NCI-H146 (cell line): ENCODE measurements around the gene PAQR8.
"Not testable (repeated sequence)": the region's sequence is repeated elsewhere in the genome, so short reads cannot be mapped to it uniquely, and the experiment has no call there.

Experiments
- DNase-seq: peaks from one replicate; lab custom pipeline; 2025; lab: John Stamatoyannopoulos, UW

PAQR8 gene

GRCh38 chr6:52377538-52378221, 15.7 kb downstream of the PAQR8 start:
- DNase-seq, result no peak

GRCh38 chr6:52381249-52381648, 19.3 kb downstream of the PAQR8 start:
- no peak for DNase-seq

- DNase-seq, result no peak
Measured at GRCh38 chr6:52384145-52384766, 22.3 kb downstream of the PAQR8 start.

- no peak for DNase-seq
Measured at GRCh38 chr6:52385074-52385473, 23.1 kb downstream of the PAQR8 start.

GRCh38 chr6:52388119-52388518, 26.2 kb downstream of the PAQR8 start:
- not testable (repeated sequence) for DNase-seq

- no peak for DNase-seq
Measured at GRCh38 chr6:52388790-52389189, 26.8 kb downstream of the PAQR8 start.

- DNase-seq, result no peak
Measured at GRCh38 chr6:52389264-52389625, 27.3 kb downstream of the PAQR8 start.

- peak; percentile 47 for DNase-seq
Measured at GRCh38 chr6:52389626-52390360, 27.8 kb downstream of the PAQR8 start.

- peak; percentile 46 for DNase-seq
Measured at GRCh38 chr6:52390361-52390727, 28.4 kb downstream of the PAQR8 start.

- DNase-seq, result no peak
Measured at GRCh38 chr6:52391599-52391998, 29.6 kb downstream of the PAQR8 start.

GRCh38 chr6:52392944-52393343, 31.0 kb downstream of the PAQR8 start:
- no peak for DNase-seq

- DNase-seq, result no peak
Measured at GRCh38 chr6:52393780-52394179, 31.8 kb downstream of the PAQR8 start.

- DNase-seq, result no peak
Measured at GRCh38 chr6:52394251-52394666, 32.3 kb downstream of the PAQR8 start.

GRCh38 chr6:52395969-52396368, 34.0 kb downstream of the PAQR8 start:
- DNase-seq, result no peak

GRCh38 chr6:52399511-52400312, 37.8 kb downstream of the PAQR8 start:
- DNase-seq, result peak; percentile 54

- DNase-seq, result no peak
Measured at GRCh38 chr6:52400313-52401041, 38.5 kb downstream of the PAQR8 start.

GRCh38 chr6:52403086-52403485, 41.1 kb downstream of the PAQR8 start:
- DNase-seq, result no peak

- peak; percentile 47 for DNase-seq
Measured at GRCh38 chr6:52403627-52404026, 41.7 kb downstream of the PAQR8 start.

GRCh38 chr6:52405243-52405642, 43.3 kb downstream of the PAQR8 start:
- no peak for DNase-seq

GRCh38 chr6:52407467-52407866, 45.5 kb downstream of the PAQR8 start:
- DNase-seq, result peak; percentile 65

- DNase-seq, result no peak
Measured at GRCh38 chr6:52409499-52409898, 47.5 kb downstream of the PAQR8 start.

GRCh38 chr6:52410979-52411378, 49.0 kb downstream of the PAQR8 start:
- no peak for DNase-seq
